Activated effector memory CD4-positive, alpha-beta T cell treated with anti-CD3 and anti-CD28 coated beads, Interleukin-2, amount 50 U/mL, for 16 hours (primary cell): ENCODE measurements around the gene CRKL.

Source experiments
- DNase-seq: peaks from one replicate; pipeline ENCODE4 v3.0.0-alpha.2; 2020

Gene CRKL

GRCh38 chr22:20999350-21000206 is 82.4 kb downstream of the CRKL start:
- no peak for DNase-seq

GRCh38 chr22:21000207-21000986 is 83.2 kb downstream of the CRKL start:
- no peak for DNase-seq

- DNase-seq, result no peak
Observed at GRCh38 chr22:21000987-21001600, 83.9 kb downstream of the CRKL start.

GRCh38 chr22:21001601-21002325 is 84.6 kb downstream of the CRKL start, which contains the start of gene THAP7:
THAP7 (minus strand) TSS chr22:21002118; CDS start chr22:21001911, 207 bp downstream.
- peak; percentile 99 for DNase-seq
